ENCODE results near the gene TTLL11.

DNA sequence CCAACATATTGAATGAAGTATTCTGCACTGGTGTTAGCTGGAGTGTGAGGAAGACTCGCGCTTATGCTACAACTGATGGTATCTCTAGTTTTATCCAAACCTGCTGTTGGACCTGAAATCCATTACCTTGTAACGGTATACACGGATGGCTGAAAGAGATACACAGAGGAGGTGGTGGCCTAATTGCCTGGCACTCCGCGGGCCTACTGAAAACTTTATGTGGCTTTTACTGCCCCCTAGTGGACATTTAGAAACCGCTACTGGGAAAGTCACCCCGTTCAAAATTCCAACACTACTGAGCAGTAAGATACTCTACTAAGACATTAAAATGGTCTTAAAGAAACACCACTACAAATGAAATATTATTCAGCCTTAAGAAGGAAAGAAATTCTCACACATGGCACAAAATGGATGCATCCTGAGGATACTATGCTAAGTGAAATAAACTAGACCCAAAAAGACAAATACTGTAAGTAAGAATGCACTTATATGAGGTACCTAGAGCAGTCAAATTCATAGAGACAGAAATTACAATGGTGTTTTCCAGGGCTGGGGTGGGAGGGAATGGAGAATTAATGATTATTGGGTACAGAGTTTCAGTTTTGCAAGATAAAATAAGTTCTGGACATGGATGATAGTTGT is 100.4 kb downstream of the TTLL11 start:
- TF ChIP-seq POLR2A (IDR thresholded peaks at IDR 0.05) (no peak), POLR2AphosphoS5 (IDR thresholded peaks at IDR 0.05) (no peak)
- TF ChIP-seq, protein P1, sequence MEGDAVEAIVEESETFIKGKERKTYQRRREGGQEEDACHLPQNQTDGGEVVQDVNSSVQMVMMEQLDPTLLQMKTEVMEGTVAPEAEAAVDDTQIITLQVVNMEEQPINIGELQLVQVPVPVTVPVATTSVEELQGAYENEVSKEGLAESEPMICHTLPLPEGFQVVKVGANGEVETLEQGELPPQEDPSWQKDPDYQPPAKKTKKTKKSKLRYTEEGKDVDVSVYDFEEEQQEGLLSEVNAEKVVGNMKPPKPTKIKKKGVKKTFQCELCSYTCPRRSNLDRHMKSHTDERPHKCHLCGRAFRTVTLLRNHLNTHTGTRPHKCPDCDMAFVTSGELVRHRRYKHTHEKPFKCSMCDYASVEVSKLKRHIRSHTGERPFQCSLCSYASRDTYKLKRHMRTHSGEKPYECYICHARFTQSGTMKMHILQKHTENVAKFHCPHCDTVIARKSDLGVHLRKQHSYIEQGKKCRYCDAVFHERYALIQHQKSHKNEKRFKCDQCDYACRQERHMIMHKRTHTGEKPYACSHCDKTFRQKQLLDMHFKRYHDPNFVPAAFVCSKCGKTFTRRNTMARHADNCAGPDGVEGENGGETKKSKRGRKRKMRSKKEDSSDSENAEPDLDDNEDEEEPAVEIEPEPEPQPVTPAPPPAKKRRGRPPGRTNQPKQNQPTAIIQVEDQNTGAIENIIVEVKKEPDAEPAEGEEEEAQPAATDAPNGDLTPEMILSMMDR (IDR thresholded peaks at IDR 0.05): peak in 3 of 4 experiments; percentile 81 to 84 (median 83)

Measured in gastroesophageal sphincter (tissue), 3 donors.